DND-41 (cell line): ENCODE measurements around the gene THBS3.
"Not testable (repeated sequence)": the region's sequence is repeated elsewhere in the genome, so short reads cannot be mapped to it uniquely, and the experiment has no call there.

Experiments
- ATAC-seq: fragments of 200-7000 bp; cut with Tn5 transposase; 3 replicates; pipeline ENCODE4 v1.9.1; 2021; ENCODE audit warnings: low read depth; ENCODE audit not compliant: insufficient read depth
- DNase-seq: peaks from one replicate; pipeline ENCODE4 v3.0.0-alpha.2; 2020
- H2AFZ ChIP-seq: 2 replicates; pipeline ENCODE4 v1.6.0; 2012; ENCODE audit warnings: low read depth, low read length
- H3K27ac ChIP-seq: 2 replicates; pipeline ENCODE4 v1.5.1; 2012; ENCODE audit warnings: low read length, inconsistent platforms
- H3K27me3 ChIP-seq: fragments of 200-600 bp; sonication (generic); 2 replicates; pipeline ENCODE4 v1.6.0; 2012; ENCODE audit warnings: low read length, mild to moderate bottlenecking, inconsistent platforms; ENCODE audit not compliant: insufficient read depth, poor library complexity
- H3K36me3 ChIP-seq: 2 replicates; pipeline ENCODE4 v1.5.1; 2012; ENCODE audit warnings: low read length, inconsistent platforms; ENCODE audit not compliant: insufficient read depth
- H3K4me1 ChIP-seq: 2 replicates; pipeline ENCODE4 v1.5.1; 2012; ENCODE audit warnings: mild to moderate bottlenecking, low read length; ENCODE audit not compliant: insufficient read depth
- H3K4me2 ChIP-seq: 2 replicates; pipeline ENCODE4 v1.6.0; 2012; ENCODE audit warnings: mild to moderate bottlenecking, moderate library complexity, low read length, inconsistent platforms; ENCODE audit not compliant: insufficient read depth
- H3K4me3 ChIP-seq, 2 experiments: fragments of 200-600 bp in 1 of 2; shearing (Covaris generic) in 1 of 2; 2 replicates each; pipeline ENCODE4 v1.5.1; 2012 to 2016; ENCODE audit warnings: inconsistent platforms in 2 of 2, low read length in 2 of 2, mild to moderate bottlenecking in 2 of 2, low read depth in 1 of 2, moderate library complexity in 1 of 2
- H3K79me2 ChIP-seq: 2 replicates; pipeline ENCODE4 v1.6.0; 2012; ENCODE audit warnings: low read length, inconsistent platforms; ENCODE audit not compliant: insufficient read depth
- H3K9ac ChIP-seq: 2 replicates; pipeline ENCODE4 v1.6.0; 2012; ENCODE audit warnings: low read depth, mild to moderate bottlenecking, inconsistent platforms, low read length, moderate library complexity
- H3K9me3 ChIP-seq: 2 replicates; pipeline ENCODE4 v1.5.1; 2012; ENCODE audit warnings: low read length, moderate library complexity, mild to moderate bottlenecking, inconsistent platforms; ENCODE audit not compliant: insufficient read depth, severe bottlenecking
- H4K20me1 ChIP-seq: 2 replicates; pipeline ENCODE4 v1.6.0; 2012; ENCODE audit warnings: low read length; ENCODE audit not compliant: insufficient read depth
- EZH2 ChIP-seq: IDR thresholded peaks from 3 replicates; pipeline ENCODE4 v1.6.1; 2012; ENCODE audit warnings: borderline replicate concordance, low read depth, mild to moderate bottlenecking, moderate library complexity, low read length, inconsistent platforms; ENCODE audit not compliant: severe bottlenecking
- TF ChIP-seq, protein P1 (sequence below): IDR thresholded peaks from 2 replicates; pipeline ENCODE4 v1.5.1; 2012; ENCODE audit warnings: borderline replicate concordance, low read length, moderate library complexity, mild to moderate bottlenecking; ENCODE audit not compliant: poor library complexity, severe bottlenecking; ENCODE audit errors: extremely low read depth

The THBS3 gene

DNA sequence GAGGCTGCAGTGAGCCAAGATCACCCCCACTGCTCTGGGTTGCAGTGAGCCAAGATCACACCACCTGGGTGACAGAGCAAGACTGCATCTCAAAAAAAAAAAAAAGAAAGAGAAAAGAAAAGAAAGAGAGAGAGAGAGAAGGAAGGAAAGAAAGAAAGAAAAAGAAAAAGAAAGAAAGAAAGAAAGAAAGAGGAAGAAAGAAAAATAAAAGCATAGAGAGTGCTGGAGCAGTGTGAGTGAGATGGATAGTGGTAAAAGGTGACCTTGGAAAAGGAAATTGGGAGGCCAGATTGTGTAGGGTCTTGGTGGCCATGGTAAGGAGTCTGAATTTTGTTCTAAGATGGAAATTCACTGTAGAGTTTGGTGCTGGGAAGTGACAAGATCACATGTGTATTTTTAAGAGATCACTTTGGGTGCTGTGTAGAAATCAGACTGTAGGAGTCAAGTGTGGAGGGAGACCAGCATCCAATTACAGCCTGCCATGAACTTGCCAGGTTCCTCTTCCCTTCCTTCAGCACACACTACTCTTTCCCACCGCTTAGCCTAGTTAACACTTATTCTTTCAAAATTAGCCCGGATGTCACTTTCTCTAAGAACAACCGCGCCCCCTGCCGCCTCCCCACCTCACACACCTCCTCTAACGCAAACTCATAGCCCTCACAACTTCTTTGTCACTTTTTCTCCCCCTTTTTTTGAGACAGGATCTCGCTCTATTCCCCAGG is 18.7 kb upstream of the THBS3 start:
- peak overlapping the region; percentile 84 for H3K9ac ChIP-seq
- ATAC-seq (peak; percentile 68), DNase-seq (peak; percentile 89)
- TF ChIP-seq EZH2 = no peak
- TF ChIP-seq, protein P1, sequence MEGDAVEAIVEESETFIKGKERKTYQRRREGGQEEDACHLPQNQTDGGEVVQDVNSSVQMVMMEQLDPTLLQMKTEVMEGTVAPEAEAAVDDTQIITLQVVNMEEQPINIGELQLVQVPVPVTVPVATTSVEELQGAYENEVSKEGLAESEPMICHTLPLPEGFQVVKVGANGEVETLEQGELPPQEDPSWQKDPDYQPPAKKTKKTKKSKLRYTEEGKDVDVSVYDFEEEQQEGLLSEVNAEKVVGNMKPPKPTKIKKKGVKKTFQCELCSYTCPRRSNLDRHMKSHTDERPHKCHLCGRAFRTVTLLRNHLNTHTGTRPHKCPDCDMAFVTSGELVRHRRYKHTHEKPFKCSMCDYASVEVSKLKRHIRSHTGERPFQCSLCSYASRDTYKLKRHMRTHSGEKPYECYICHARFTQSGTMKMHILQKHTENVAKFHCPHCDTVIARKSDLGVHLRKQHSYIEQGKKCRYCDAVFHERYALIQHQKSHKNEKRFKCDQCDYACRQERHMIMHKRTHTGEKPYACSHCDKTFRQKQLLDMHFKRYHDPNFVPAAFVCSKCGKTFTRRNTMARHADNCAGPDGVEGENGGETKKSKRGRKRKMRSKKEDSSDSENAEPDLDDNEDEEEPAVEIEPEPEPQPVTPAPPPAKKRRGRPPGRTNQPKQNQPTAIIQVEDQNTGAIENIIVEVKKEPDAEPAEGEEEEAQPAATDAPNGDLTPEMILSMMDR = peak; percentile 92
- H3K27me3 ChIP-seq = no peaks in the 10 kb centered on the region
- H3K4me1 ChIP-seq = peaks cover 25% of the 10 kb centered on the region
- no peaks in the 10 kb centered on the region; the same call in 1 of the 2 replicates for H4K20me1 ChIP-seq
- H3K4me3 ChIP-seq = peak overlapping the region; percentile 61 to 78
- peak overlapping the region; percentile 97 for H3K27ac ChIP-seq
- peak overlapping the region; percentile 85 for H3K4me2 ChIP-seq
- H3K36me3 ChIP-seq = peaks cover 19% of the 10 kb centered on the region
- H3K9me3 ChIP-seq = no peaks in the 10 kb centered on the region
- peak overlapping the region; percentile 64 for H2AFZ ChIP-seq
- peaks cover 35% of the 10 kb centered on the region for H3K79me2 ChIP-seq

DNA sequence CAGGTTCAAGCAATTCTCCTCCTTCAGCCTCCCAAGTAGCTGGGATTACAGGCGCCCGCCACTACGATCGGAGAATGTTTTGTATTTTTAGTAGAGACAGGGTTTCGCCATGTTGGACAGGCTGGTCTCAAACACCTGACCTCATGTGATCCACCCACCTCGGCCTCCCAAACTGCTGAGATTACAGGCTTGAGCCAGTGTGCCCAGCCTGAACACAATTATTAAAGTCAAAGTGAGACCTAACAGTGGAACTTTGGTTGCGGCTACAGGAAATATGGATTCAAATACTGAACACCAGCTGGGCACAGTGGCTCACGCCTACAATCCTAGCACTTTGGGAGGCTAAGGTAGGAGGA is 17.7 kb upstream of the THBS3 start:
- peak overlapping the region; percentile 85 for H3K4me2 ChIP-seq
- peaks cover 25% of the 10 kb centered on the region for H3K4me1 ChIP-seq
- peak overlapping the region in 1 of 2 experiments; percentile 78; a peak in 1 of 4 replicates for H3K4me3 ChIP-seq
- not testable (repeated sequence) for H3K9me3 ChIP-seq, H4K20me1 ChIP-seq, H2AFZ ChIP-seq, ATAC-seq, H3K27me3 ChIP-seq, DNase-seq
- H3K9ac ChIP-seq = peak overlapping the region; percentile 84
- peaks cover 19% of the 10 kb centered on the region for H3K36me3 ChIP-seq
- H3K27ac ChIP-seq = peak overlapping the region; percentile 97
- peaks cover 35% of the 10 kb centered on the region for H3K79me2 ChIP-seq

DNA sequence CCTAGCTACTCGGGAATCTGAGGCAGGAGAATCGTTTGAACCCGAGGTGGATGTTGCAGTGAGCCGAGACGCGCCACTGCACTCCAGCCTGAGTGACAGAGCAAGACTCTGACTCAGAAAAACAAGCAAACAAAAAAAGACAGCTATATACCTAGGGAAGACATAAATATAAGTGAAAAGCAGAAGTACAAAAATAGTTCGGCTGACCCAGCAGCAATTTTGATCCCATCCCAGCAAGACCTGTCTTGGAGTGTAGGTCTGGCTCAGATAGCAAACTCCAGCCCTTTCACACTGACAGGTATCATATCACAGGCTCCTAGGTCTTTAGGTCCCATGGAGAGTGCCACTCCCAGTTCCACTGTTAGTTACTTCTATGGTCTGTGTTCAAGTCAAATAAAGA is 15.3 kb upstream of the THBS3 start:
- Histone ChIP-seq H3K9me3 (no peaks in the 10 kb centered on the region), H3K36me3 (peaks cover 19% of the 10 kb centered on the region), H3K9ac (no peak overlapping the region), H3K4me3 (no peak overlapping the region), H4K20me1 (no peaks in the 10 kb centered on the region; the same call in 1 of the 2 replicates), H3K27ac (no peak overlapping the region), H3K27me3 (no peaks in the 10 kb centered on the region), H2AFZ (no peak overlapping the region), H3K79me2 (peaks cover 34% of the 10 kb centered on the region), H3K4me2 (no peak overlapping the region), H3K4me1 (peaks cover 28% of the 10 kb centered on the region)
- TF ChIP-seq EZH2 = no peak
- TF ChIP-seq, protein P1 = no peak
- ATAC-seq = no peak
- no peak for DNase-seq

DNA sequence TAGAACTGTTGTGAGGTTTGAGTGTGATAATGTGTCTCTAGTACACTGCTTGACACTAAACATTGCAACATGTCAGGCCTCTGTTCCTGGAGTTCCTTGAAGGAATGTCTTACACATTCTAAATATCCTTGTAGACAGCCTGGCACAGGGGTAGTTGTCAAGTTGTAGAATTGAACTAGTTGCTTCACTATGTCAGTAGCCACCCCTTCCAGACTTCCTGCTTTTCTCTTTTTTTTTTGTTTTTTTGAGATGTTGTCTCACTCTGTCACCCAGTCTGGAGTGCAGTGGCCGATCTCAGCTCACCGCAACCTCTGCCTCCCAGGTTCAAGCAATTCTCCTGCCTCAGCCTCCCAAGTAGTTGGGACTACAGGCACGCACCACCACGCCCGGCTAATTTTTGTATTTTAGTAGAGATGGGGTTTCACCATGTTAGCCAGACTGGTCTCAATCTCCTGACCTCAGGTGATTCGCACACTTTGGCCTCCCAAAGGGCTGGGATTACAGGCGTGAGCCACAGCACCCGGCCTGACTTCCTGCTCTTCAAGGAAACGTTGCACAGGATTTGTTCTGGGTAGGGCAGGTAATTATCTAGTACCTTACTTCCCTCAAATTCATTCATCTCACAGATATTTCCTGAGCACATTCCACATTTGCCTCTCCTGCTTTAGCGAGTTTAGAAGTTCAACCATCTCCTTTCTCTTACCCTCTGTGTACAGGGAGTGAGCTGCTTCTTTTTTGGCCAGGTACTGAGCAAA is 12.7 kb upstream of the THBS3 start:
- Histone ChIP-seq H3K79me2 (peaks cover 13% of the 10 kb centered on the region), H3K4me1 (peaks cover 12% of the 10 kb centered on the region), H3K36me3 (peaks cover 35% of the 10 kb centered on the region)
- not testable (repeated sequence) for H2AFZ ChIP-seq, H3K9me3 ChIP-seq, DNase-seq, H3K27me3 ChIP-seq, H3K4me3 ChIP-seq, ATAC-seq, H3K27ac ChIP-seq, H3K9ac ChIP-seq, H4K20me1 ChIP-seq, H3K4me2 ChIP-seq
